Breast epithelium (tissue), 4 donors: ENCODE measurements around the gene SRRM2. TPM values are rescaled to one million over a fixed set of nuclear protein-coding genes. Genes with fewer than 3 reads are reported as not detected.

Source experiments
- DNase-seq, 2 donors: peaks; one replicate each; pipeline ENCODE4 v3.0.0-alpha.2; 2019; ENCODE audit warnings: low spot score in 2 of 2
- H3K27ac ChIP-seq, 2 donors: fragments of 200-600 bp; sonication (generic) in 1 of 2; one replicate each; pipeline ENCODE4 v1.5.1; 2016 to 2019; ENCODE audit warnings: mild to moderate bottlenecking in 1 of 2
- H3K27me3 ChIP-seq, 2 donors: fragments of 200-600 bp; sonication (generic) in 1 of 2; one replicate each; pipeline versions ENCODE4 v1.5.1 to v1.6.0; 2017 to 2019; ENCODE audit warnings: control low read depth in 1 of 2, mild to moderate bottlenecking in 1 of 2
- H3K36me3 ChIP-seq: fragments of 200-600 bp; one replicate; pipeline ENCODE4 v1.5.1; 2019
- H3K4me1 ChIP-seq, 2 donors: fragments of 200-600 bp; sonication (generic); one replicate each; pipeline ENCODE4 v1.5.1; 2016 to 2019; ENCODE audit warnings: control low read depth in 1 of 2
- H3K4me3 ChIP-seq, 3 donors: fragments of 200-600 bp; sonication (generic); 1 replicate in 2 of 3; 2 replicates in 1 of 3; pipeline ENCODE4 v1.5.1; 2016 to 2019; ENCODE audit warnings: mild to moderate bottlenecking in 3 of 3, moderate library complexity in 2 of 3
- H3K9me3 ChIP-seq, 2 donors: fragments of 200-600 bp; sonication (generic) in 1 of 2; one replicate each; pipeline ENCODE4 v1.5.1; 2016 to 2019; ENCODE audit warnings: control low read depth in 1 of 2
- POLR2A ChIP-seq: fragments of 450-650 bp; IDR thresholded peaks from one replicate; pipeline ENCODE4 v1.6.1; 2016; ENCODE audit warnings: antibody characterized with exemption, mild to moderate bottlenecking, moderate library complexity
- POLR2AphosphoS5 ChIP-seq, 3 donors: sonication (generic); formaldehyde crosslinking; IDR thresholded peaks; one replicate each; pipeline ENCODE4 v1.6.1; 2017; ENCODE audit warnings: antibody characterized with exemption in 3 of 3
- intact Hi-C: fragments of 100-400 bp; cut with DNase I; formaldehyde crosslinking; loops from one replicate; pipeline ENCODE4 v1.15.1; 2023; ENCODE audit warnings: low total_unique reads
- total RNA-seq, 3 donors: library from RNA; depleted of rRNA; stranded (reverse); fragments of >200 nt; gene quantifications; one replicate each; pipeline ENCODE4 v1.1.0, GENCODE V29; 2016
- TF ChIP-seq, protein P1 (sequence below), 3 donors: fragments of 450-650 bp; IDR thresholded peaks; one replicate each; pipeline ENCODE4 v1.5.1; 2016 to 2017; ENCODE audit warnings: antibody characterized with exemption in 3 of 3, mild to moderate bottlenecking in 3 of 3, moderate library complexity in 3 of 3

The SRRM2 gene
- total RNA-seq, 3 donors from 2014 or later: 229 to 416 (median 388) TPM

DNA sequence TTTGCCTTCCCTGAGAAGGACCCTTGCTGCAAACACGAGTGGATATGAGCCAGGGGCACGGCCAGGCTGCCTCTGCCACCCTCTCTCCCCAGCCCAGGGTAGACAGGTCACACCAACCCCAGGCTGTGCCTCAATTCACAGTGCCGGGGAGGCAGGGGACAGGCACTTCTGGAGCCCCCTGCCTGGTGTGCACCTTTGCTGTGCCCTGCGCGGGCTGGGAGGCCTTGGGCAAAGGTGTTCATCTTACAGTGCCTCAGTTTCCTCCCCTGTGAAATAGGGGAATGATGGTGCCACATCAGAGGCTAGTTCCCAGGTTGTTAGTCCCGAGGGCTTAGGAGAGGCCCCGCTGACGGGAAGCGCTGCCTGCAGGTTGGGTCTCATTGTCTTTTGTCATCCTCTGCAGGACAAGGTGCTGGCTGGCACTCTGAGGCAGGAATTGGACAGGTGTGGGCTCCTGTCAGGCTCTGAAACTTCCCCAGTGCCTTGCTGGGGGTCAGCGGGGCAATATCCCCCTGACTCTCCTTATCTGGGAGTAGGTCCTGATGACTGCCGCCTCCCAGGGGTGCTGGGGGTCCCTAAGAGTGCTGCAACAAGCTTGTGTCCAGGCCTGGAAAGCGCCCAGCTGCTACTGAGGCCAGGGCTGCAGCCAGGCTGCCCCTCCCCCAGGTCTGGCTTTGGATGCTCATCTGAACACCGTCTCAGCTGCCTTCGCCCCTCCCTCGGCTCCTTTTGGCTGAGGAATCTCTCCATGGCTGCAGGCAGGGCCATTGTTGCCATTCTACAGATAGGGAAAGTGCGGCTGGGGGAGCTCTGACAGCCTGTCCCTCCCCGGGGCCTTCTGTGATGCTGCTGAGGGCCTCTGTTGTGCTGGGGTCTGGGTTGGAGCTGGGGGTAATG, 67.7 kb downstream of the SRRM2 start:
- DNase-seq: peak in 1 of 2 donors; percentile 43

More for the DNA sequence above, 67.7 kb downstream of the SRRM2 start:
- TF ChIP-seq, protein P1, sequence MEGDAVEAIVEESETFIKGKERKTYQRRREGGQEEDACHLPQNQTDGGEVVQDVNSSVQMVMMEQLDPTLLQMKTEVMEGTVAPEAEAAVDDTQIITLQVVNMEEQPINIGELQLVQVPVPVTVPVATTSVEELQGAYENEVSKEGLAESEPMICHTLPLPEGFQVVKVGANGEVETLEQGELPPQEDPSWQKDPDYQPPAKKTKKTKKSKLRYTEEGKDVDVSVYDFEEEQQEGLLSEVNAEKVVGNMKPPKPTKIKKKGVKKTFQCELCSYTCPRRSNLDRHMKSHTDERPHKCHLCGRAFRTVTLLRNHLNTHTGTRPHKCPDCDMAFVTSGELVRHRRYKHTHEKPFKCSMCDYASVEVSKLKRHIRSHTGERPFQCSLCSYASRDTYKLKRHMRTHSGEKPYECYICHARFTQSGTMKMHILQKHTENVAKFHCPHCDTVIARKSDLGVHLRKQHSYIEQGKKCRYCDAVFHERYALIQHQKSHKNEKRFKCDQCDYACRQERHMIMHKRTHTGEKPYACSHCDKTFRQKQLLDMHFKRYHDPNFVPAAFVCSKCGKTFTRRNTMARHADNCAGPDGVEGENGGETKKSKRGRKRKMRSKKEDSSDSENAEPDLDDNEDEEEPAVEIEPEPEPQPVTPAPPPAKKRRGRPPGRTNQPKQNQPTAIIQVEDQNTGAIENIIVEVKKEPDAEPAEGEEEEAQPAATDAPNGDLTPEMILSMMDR (IDR thresholded peaks at IDR 0.05): no peak
- no peak for TF ChIP-seq POLR2AphosphoS5 (IDR thresholded peaks at IDR 0.05)
- TF ChIP-seq POLR2A: no peak
- no peak overlapping the region for H3K4me3 ChIP-seq
- H3K9me3 ChIP-seq: no peaks in the 10 kb centered on the region
- no peaks in the 10 kb centered on the region for H3K36me3 ChIP-seq
- intact Hi-C loops: no loop called here
- no peaks in the 10 kb centered on the region for H3K27me3 ChIP-seq
- no peaks in the 10 kb centered on the region for H3K4me1 ChIP-seq
- H3K27ac ChIP-seq: no peak overlapping the region

Other genes with a start within 250 kb of the SRRM2 start
- gene ATP6V0C, start 238.7 kb upstream of the SRRM2 start, total RNA-seq: 10 to 100 TPM; 27.5 to 70.2 (median 45.4) TPM
- 10 to 100 TPM; 27.9 to 57.0 (median 28.2) TPM for gene AMDHD2, start 232.3 kb upstream of the SRRM2 start, total RNA-seq
- 1 to 10 TPM in 2 of 3 donors, not detected in 1; 2.3 to 2.6 TPM for gene CEMP1, start 221.2 kb upstream of the SRRM2 start, total RNA-seq
- 10 to 100 TPM; 28.8 to 32.8 (median 29.4) TPM for gene PDPK1, start 214.6 kb upstream of the SRRM2 start, total RNA-seq
- gene KCTD5, start 70.1 kb upstream of the SRRM2 start, total RNA-seq: 10 to 100 TPM in 2 of 3 donors, 1 to 10 TPM in 1; 8.6 to 19.6 (median 18.4) TPM
- gene PRSS27, start 32.4 kb upstream of the SRRM2 start, total RNA-seq: under 1 TPM in 1 of 3 donors, not detected in 2; 0.29 TPM
- gene ELOB, start 24.6 kb downstream of the SRRM2 start, total RNA-seq: 100 to 1,000 TPM; 147 to 292 (median 230) TPM
- not detected for gene PRSS33, start 34.9 kb downstream of the SRRM2 start, total RNA-seq
- gene PRSS41, start 45.8 kb downstream of the SRRM2 start, total RNA-seq: not detected
- gene PRSS21, start 64.6 kb downstream of the SRRM2 start, total RNA-seq: 1 to 10 TPM in 2 of 3 donors, not detected in 1; 2.9 to 4.9 TPM
- gene ZG16B, start 77.7 kb downstream of the SRRM2 start, total RNA-seq: 10 to 100 TPM in 2 of 3 donors, not detected in 1; 24.6 to 46.5 TPM
- 10 to 100 TPM in 2 of 3 donors, not detected in 1; 13.6 to 18.7 TPM for gene PRSS22, start 105.5 kb downstream of the SRRM2 start, total RNA-seq
- 10 to 100 TPM; 36.0 to 49.2 (median 47.9) TPM for gene FLYWCH2, start 130.6 kb downstream of the SRRM2 start, total RNA-seq
- 10 to 100 TPM; 28.0 to 30.9 (median 28.2) TPM for gene FLYWCH1, start 159.3 kb downstream of the SRRM2 start, total RNA-seq
- under 1 TPM in 1 of 3 donors, not detected in 2; 0.33 TPM for gene KREMEN2, start 211.6 kb downstream of the SRRM2 start, total RNA-seq
- 1 to 10 TPM; 2.0 to 4.0 (median 3.7) TPM for gene PAQR4, start 216.7 kb downstream of the SRRM2 start, total RNA-seq
- gene PKMYT1, start 227.8 kb downstream of the SRRM2 start, total RNA-seq: 1 to 10 TPM in 1 of 3 donors, under 1 TPM in 2; 0.66 to 1.4 (median 0.73) TPM